GM21360 (cell line): ENCODE data around the gene NANOS2.

ENCODE experiments used
- ATAC-seq: cut with Tn5 transposase; IDR thresholded peaks from one replicate; pipeline ENCODE4 v1.9.1; 2021; ENCODE audit warnings: mild to moderate bottlenecking, moderate library complexity; ENCODE audit not compliant: unreplicated experiment

Gene NANOS2

GRCh38 chr19:45913874-45914830 lies at the start of gene NANOS2:
TSS of gene NANOS2 (minus strand) at chr19:45914778. CDS start at chr19:45914693, 85 bp downstream.
- no peak for ATAC-seq

- ATAC-seq, result no peak
Observed at GRCh38 chr19:45962021-45962420, 47.4 kb upstream of the NANOS2 start.

GRCh38 chr19:45960595-45961235 lies 46.1 kb upstream of the NANOS2 start:
- no peak for ATAC-seq

DNA sequence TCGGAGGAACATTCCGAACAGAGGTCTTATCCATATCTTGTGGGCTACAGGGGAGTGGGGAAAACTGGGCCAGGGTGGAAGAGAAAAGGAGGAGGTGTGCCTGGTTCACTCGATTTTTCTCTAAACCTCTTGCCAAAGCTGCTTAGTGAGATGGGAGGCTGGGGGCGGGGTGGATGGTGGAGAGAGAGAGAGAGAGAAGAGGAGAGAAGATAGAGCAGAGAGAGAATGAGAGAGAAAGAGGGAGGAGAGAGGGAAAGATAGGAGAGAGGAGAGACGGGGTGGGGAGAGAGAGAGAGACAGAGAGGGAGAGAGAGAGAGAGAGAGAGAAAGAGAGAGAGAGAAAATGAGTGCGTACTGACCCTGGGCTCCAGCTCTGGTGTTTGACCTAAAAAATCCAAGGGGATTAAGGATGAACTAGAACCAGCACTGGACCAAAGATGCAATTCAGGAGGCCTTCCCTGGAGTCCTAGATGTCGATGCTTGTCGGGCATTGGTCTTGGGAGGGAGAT lies 45.0 kb upstream of the NANOS2 start:
- ATAC-seq, result no peak

- no peak for ATAC-seq
Observed at GRCh38 chr19:45958769-45959516, 44.4 kb upstream of the NANOS2 start.

DNA sequence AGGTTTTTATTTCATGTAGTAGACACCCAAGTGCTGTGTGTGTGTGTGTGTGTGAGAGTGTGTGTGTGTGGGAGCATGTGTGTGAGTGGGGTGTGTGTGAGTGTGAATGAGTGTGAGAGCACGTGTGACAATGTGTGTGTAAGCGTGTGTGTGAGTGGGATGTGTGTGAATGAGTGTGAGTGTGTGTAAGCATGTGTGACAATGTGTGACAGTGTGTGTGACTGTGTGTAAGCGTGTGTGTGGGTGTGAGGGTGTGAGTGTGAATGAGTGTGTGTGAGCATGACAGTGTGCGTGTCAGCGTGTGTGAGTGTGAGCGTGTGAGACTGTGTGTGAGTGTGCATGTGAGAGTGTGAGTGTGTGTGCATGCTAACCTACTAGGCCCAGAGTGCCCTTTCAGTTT lies 43.7 kb upstream of the NANOS2 start:
- no peak for ATAC-seq

GRCh38 chr19:45955905-45956608 lies 41.5 kb upstream of the NANOS2 start:
- no peak for ATAC-seq

GRCh38 chr19:45954156-45954555 lies 39.6 kb upstream of the NANOS2 start:
- no peak for ATAC-seq

DNA sequence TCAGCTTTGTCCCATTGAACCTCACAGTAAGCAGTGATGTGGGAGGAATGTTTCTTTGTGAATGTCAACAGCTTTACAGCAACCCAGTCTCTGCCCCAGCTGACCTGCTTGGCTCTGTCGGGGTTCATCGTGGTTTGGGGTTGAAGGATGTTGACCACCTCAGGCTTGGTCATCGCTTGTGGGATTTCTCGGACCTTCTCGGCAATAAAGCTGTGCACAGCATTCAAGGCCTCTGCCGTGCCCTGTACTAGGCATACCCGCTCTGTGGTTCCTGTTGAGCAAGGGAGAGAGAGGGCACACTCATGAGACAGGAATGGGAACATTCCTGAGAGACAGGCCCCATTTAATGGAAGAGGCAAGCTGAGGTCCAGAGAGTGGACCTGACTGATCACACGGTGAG lies 39.1 kb upstream of the NANOS2 start:
- no peak for ATAC-seq

- ATAC-seq, result no peak
Observed at GRCh38 chr19:45952686-45953505, 38.3 kb upstream of the NANOS2 start.

DNA sequence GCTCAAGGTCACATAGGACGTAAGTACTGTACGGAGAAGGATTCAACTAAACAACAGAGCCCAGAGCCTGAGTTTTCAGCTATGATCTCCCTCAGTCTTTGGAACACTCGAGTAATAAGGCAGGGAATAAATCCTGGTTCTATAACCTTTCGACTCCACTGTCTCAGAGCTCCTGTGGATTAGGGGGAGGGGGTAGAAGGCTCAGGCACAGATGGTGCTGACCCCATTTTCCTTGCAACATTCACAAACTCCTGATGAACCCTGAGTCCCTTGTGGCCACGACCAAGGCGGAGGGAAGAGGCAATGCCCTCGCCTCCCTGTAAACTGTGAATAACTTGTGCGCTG lies 37.7 kb upstream of the NANOS2 start:
- ATAC-seq, result no peak

- ATAC-seq, result no peak
Observed at GRCh38 chr19:45947926-45948325, 33.3 kb upstream of the NANOS2 start.

DNA sequence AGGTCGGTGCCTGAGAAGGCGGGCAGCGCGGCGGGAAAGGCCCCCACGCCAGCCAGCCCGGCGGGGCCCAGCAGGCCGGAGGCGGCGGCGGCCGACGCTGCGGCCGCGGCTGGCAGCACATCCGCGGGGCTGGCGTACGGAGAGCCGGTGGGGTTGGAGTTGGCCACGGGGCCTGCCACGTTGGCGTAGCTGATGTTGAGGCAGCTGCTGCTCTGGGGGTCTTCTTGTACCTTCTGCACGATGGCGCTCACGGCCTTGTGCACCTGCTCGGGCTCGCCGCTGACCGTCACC lies 25.9 kb upstream of the NANOS2 start:
- no peak for ATAC-seq

DNA sequence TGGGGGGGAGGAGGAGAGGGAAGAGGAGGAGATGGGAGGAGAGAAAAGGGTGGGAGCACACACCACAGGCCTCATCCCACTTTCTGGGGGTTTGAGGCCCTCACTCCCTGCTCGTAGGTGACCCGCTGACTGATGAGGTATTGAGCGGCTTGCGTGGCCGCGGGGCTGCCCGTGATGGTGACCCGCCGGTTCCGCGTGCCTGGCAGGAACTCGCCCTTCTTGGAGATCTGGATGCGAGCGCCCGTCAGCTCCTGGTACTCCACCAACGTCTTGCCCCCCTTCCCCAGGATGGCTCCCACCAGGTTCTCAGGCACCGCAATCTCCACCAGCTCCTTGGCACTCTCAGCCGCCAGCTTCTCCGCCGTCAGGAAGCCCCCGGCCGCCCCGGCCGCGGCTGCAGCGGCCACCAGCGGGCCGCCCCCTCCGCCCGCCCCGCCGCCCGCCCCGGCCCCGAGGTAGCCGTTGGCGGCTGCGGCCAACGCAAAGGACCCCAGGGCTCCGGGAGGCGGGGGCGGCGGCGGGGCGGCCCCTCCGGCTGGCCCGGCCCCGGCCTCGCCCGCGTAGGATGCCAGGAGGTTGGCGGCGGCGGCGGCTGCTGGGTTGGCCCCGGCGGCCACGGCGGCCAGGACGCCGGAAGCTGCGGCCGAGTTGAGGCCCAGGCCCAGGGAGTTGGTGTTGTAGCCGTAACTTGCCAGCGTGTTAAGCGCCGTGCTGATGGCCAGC lies 25.4 kb upstream of the NANOS2 start:
- ATAC-seq, result no peak

GRCh38 chr19:45938733-45939319 lies 24.2 kb upstream of the NANOS2 start:
- ATAC-seq, result no peak

GRCh38 chr19:45935267-45935666 lies 20.7 kb upstream of the NANOS2 start:
- ATAC-seq, result no peak

DNA sequence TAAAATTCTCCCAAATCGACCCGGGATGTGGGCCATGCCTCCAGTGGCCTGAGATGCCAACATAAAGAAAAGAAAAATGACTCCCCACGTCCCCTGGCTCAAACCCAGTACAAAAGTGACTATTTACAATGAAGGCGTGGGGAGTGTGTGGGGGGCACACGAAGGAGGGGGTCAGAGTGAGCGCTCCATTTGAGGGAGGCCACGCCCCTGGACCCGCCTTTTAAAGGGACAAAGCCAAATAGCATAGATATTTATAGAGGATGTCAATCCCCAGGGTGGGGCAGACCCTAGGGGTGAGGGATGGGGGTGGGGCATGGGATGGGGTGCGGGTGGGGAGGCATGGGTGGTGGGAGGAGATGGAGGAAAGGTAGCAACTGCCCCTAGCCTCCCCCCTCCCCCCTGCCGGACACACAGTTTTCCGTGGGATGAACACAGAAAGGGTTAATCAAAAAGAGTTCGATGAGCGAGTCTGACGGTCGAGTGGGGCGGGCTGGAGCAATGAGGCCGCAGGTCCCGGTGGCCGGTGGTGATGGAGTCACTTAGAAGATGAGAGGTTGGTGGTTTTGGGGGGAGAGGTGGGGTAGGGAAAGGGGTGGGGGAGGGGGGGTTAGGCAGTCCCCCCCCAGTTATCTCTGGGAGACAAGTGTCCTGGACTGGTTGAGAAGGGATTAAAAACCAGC lies 20.1 kb upstream of the NANOS2 start:
- no peak for ATAC-seq

DNA sequence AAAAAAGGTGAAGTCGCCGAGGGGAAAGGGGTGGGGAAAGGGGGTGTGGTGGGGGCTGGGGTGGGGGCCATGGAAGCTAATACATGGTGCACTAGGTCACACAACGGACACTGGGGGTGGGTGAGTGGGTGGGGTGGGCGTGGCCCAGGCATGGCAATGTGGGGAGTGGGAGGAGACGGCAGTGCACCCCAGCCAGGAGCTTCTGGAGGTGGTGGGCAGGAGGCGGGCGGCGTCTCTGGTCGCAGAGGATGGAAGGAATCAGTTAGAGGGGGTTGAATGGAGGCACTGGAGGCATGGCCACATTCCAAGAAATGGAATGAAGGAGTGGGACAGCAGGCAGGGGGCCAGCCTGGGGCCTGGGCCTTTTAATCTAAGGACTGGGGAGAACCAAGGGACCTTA lies 19.2 kb upstream of the NANOS2 start:
- ATAC-seq, result no peak

- ATAC-seq, result no peak
Observed at GRCh38 chr19:45931055-45931454, 16.5 kb upstream of the NANOS2 start.
